Measurements from ENCODE around the gene POC1B.
"Not testable (repeated sequence)": the region's sequence is repeated elsewhere in the genome, so short reads cannot be mapped to it uniquely, and the experiment has no call there.

The POC1B gene

DNA sequence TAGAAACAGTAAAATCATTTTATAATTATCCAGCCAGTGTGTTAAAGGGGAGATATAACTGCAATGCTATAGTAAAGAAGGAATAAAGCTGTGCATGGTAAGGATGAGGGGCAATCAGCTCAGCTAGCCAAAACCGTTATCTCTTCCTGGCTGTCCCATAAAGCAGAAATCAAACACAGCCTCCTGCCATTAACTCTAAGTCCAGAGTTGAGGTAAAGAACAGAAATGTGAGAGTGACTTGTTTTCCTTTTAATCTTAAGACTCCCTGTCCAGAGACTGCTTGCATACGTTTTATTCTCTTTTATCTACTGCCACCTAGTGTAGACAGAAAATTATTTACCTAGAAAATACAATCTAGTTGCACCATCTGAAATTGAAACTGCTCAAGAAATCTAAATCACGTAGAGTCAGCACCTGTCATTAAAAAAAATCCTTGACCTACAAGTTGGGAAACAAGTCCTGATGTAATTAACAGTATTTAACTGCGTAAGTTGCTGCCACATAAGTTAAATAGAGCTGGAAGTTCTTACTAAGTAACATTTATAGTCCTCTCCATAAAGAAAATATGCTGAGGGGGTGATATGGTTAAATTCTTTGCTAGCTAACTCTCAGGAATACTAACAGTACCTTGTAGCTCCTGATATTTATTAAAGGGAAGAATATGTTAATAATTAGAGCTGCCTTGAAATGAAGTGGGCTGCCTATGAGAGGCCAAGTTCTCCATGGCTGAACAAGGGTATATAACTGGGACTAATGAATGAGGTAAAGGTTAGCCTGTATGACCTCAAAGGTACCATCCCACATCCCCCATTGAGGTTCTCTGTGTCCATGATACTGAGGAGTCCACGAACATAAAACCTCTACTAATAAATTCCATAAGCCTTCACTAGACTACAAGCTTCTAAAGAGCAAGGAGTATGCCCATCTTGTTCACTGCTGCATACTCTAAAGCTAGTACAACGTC, 63.9 kb downstream of the POC1B start:
- peak; percentile 66 for DNase-seq

DNA sequence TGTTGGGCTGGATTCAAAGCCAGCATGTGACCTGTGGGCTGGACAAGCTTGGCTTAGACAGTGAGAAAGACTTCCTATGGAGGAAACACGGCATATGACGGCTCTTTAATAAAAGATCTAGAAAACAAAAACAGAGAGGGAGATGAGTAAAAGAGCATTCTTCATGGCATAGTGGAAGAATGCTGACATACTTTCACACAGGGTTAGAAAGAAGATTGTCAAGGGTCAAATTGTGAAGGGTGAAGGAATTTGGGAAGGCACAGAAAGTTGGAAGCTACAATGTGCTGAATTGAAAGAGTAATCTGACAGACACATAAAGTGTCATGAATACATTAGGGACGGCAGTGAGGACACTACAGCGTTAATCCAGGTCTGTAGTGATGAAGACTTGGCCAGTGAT, 64.7 kb downstream of the POC1B start:
- DNase-seq = no peak

DNA sequence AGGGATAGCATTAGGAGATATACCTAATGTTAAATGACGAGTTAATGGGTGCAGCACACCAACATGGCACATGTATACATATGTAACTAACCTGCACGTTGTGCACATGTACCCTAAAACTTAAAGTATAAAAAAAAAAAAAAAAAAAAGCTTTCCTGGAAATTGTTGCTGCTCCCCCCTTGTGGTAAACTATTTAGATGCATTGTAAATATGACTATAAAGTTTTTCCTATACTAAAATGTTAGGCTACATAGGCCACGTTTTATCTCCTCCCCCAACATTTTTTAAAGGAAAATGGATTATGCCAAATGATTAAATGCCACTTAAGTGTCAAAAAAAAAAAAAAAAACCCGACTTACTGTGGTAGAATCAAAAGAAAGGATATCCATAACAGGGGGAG, 66.6 kb downstream of the POC1B start:
- not testable (repeated sequence) for DNase-seq

DNA sequence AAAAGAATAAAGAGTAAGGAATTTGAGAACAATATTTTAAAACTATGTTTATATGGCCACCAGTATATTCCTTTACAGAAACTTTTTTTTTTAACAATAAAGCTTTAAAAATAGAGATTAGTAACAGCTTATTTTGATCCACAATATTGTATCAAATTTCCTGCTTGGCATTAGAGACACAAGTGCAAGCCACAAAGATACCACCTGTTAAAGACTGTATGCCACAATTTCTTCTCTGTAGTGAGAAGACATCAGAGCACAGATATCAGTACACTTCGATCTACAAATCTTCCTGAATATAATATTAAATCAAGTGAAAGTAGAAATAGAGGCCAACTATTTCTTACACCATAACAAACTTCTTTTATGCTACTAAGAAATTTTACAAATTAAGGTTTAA, 69.3 kb downstream of the POC1B start:
- DNase-seq = no peak

DNA sequence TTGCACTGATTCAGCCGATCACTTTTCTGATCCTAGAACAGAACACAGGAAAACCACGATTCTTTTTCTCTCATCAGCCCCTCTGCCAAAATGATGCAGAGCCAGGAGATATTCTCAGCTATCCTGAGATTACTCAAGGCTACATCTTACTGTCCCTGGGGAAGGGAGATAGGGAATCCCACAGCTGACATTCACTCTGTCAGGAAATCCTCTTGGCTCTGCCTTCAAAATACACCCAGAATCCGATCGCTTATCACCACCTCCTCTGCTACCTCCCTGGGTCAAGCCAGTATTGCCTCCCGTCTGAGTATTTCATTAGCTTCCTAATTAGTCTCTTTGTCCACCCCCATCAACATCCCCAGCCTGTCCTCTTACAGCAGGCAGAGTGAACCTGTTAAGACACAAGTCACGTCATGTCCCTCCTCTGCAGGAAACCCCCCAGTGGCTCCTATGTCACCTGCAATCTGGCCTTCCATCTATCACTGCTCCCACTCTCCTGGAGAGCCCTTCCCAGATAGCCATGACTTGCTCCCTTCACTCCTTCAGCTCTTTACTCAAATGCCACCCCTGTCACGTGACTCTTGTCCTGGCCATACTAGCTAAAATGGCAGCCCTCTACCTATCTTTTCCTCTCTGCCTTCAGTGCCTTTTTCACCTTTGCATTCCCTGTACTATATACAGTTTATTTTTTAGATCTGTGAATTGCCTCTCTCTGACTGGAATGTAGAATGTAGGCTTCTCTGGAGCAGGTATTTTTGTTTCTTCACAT, 71.6 kb downstream of the POC1B start:
- peak; percentile 32 for DNase-seq

DNA sequence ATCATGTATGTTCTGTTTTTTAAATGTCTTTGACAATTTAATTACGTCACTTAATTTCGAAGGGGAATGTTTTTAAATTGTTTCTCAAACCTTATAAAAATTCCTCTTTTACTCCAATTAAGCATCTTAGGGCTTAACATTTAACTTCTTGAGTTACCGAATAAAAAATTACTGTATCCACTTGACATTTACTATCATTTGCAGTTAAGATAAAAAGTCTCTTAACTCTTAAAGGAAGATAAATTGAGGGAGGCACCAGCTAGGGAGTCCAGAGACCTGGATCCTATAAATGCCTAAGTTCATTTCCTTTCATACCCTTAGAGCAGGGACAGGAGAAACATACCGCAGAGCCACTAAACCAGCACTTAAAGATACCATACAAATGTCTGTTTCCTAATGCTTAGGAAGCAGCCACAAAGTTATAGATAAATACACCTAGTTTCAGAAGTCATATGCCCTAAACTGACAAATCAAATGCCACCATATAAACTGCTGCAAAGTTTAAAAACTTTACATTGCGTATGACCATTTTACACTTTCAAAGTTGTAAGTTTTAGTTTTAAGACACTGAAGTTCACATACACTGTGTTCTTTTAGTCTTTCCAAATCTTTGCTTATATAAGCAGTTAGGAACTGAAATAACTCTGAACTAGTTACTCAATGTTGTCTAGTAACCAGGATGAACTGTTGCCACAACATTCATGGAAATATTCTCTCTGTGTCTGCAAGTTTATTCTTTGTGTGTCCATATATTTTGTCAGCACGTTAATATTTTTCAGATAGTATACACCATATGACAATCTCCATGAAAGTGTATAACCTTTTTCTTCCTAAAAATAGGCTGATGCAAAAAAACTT, 72.5 kb downstream of the POC1B start:
- DNase-seq = peak; percentile 34

DNA sequence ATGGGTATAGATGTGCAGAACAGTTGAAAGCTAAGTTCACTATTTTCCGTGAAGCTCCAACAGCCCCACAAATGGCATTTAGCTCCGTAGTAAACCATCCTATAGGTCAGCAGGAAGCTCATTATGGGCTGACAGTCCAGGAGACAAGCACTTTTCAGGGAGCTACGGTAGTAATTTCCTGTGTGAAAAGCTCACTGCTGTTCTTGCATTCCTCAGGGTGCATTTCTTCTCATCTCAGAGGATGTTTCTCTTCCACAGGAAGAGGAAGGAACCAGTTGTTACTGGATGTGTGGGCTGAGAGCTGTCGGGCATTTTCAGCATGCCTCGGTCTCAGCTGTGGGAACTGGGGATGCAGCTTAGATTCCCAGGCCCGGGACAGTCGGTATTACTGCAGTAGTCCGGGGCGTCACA, 74.0 kb downstream of the POC1B start:
- peak; percentile 71 for DNase-seq

DNA sequence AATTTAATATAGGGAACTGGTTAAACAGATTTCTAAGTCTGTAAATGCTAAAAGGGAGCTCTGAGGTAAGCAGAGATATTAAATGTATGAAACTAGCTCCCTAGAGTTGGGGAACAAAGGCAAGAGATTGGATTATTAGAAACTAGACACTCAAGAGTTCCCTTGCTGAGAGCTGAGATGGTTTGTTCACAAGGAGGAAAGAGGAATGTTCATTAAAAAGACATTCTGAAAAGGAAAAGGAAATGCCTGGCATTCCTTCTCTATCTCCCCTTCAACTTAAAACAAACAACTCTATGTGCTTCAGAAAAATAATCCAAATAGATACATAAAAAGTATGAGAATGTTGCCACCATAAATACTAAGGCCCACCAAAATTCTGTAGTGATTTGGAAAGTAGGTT, 74.9 kb downstream of the POC1B start:
- DNase-seq = peak; percentile 75

DNA sequence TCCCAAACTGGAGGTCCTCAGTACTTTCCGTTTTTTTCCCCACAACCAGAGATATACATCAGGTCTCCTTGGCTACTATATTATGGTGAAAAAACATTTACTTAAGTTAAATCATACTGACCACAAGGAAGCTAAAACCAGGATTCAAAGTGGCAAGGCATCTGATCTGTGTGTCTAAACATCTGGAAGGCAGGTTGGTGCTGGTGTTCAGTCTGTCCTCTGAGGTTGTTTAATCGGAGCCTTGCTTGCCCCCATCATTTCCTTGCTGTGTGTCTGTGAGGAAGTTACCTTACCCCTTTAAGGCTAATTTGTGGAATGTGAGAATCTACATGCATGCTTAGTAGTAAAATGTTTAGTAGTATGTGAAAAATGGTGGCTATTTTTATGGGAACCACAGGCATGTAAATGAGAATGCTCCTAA, 76.9 kb downstream of the POC1B start:
- peak; percentile 59 for DNase-seq

DNA sequence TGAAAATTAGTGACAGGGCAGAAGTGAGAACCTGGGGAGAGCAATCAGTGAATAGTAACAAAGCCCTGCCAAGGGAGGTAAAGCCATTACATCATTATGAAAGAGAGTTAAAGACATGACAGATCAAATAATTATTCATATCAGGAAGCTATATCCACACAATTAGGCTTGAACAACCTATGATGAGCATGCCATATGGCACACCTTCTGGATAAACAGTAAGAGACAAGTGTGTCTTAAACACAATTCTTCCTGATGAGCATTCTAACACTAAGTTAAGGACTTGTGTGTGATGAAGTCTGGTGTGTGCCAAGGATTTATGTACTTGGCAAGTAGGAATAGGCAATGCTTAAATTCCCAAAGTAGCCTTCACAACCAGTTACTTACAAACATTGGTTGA, 77.3 kb downstream of the POC1B start:
- DNase-seq = no peak

DNA sequence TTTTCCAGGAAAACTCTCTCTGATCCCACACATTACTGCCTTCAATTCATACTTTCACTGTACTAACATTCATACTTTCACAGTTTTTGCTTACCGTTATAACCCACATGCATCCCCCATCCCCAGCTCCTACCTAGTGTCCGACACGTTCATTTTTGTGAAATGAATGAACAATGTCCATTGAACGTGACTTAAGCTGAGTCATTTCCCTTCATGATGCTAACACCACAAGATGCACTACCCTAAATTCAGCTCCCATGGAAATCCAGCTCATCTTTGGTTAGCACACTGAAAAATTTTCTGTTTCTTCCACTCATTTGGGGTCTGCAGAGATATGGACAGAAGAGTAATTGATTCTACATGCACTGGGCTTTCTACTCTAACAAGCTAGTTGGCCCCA, 85.9 kb downstream of the POC1B start:
- DNase-seq = peak; percentile 50

DNA sequence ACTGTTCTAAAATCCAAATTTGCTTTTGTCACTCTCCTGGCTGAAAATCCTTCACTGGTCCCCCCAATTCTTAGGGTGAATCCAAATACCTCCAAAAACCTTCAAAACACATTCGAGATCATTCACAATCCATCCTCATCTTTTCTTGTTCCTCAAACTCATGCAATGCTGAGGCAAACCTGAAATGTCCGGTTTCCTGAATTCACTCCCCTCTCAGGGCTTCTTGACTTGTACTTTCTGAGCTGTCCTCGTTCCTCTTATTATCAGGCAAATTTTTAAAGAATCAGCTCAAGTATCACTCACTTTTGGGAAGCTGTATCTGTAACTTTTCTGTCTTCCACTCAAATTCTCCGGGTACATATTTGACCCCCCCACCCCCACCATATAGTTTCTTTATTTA, 88.6 kb downstream of the POC1B start:
- DNase-seq = no peak

DNA sequence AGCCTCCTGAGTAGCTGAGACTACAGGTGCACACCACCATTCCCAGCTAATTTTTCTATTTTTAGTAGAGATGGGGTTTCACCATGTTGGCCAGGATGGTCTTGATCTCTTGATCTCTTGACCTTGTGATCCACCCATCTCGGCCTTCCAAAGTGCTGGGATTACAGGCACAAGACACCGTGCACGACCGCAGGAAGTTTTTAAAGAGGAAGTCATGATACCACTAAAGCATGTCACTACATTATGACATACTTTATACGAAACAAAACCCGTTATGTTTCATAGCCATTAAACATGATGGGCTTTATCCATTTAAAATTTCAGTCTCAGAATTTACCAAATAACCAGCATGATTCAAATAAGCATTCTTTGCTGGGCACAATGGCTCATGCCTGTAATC, 89.8 kb downstream of the POC1B start:
- no peak for DNase-seq

DNA sequence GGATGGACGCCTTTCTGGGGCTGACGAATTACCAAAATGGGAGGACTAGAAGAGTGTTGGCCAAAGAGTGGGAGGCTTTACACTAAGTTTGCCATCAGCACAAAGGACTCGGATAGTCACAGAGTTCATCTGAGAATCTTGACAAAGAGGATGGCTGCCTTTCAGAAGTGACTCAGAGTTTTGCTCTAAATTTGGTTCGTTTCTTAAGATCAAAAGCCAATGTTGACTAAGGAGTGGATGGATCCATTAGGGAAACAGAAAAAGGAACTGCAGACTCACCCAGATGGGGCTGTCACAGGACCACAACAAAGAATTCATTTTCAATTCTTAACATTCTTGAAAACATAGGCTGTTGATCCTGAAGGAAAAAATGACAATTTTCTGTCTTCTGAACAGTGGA, 92.2 kb downstream of the POC1B start:
- DNase-seq = peak; percentile 23

DNA sequence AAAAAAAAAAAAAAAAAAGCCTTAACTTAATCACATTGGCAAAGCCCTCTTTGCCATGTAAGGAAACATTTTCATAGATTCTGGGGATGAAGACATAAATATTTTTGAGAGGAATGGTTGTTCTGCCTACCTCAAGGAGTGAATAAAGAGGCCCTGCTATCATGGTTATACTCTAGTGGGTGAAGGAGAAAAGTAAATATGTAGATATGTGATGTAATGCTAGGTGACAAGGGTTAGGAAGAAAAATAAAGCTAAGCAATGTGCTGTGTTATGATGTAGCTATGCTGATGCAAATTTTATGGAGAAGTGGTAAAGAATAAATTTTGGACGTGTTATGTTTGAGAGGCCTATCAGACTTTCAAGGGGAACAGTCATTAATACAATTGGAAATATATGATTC, 93.5 kb downstream of the POC1B start:
- no peak for DNase-seq

DNA sequence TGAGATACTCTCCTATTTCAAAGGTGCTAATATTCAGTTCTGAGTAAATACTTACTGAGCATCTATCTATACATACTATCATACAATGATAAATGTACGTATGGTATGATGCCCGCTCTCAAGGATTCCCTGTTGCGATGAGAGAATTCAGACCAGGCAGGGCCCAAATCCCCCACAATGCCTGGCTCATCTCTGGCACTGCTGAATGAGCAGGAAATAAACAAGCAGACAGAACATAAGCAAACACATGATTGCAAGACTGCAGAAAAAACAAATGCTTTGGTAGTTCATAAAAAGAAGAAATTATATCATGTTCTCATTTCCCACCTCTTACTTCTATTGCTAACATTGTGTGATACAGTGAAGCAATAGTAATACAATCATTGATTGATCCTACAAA, 96.3 kb downstream of the POC1B start:
- DNase-seq = no peak

DNA sequence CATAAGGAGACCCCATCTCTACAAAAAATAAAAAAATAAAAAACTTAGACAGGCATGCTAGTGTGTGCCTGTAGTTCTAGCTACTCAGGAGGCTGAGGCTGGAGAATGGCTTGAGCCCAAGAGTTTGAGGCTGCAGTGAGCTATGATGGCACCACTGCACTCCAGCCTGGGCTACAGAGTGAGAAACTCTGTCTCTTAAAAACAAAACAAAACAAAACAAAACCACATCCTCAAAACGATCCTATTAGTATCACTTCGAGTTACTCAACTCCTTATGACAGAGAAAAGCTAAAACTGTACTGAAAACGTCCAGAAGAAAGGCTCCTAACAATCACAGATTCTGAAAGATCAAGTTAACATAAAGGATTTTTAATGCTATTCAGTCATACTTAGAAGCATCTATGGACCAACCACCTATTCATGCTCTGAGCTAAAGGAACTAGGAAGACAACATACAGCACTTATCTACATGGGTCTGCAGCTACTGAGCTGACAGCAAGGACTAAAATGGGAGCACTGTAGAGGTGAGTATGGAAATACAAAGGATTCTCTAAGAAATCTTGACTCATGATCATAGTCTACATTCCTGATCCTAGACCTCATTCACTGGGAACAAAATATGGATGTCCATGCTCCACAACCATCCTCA, 98.2 kb downstream of the POC1B start:
- DNase-seq = no peak

DNA sequence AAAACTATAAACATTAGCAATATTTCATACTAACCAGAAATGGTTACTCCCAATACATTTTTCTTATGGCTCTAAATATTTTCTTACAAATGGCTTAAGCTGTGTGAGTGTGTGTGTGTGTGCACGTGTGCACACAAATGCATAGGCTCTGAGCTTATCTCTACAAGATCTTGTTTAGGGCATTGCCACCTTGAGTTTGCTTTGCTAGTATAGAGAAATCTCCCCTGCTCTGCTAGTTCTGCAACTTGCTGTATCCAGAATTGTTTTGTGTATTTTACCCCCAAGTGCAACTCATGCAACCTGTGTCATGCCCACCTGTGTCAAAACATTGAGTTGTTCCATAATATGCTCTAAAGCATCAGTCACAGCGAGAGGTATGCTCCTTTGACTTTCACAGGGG, 101.0 kb downstream of the POC1B start:
- no peak for DNase-seq

DNA sequence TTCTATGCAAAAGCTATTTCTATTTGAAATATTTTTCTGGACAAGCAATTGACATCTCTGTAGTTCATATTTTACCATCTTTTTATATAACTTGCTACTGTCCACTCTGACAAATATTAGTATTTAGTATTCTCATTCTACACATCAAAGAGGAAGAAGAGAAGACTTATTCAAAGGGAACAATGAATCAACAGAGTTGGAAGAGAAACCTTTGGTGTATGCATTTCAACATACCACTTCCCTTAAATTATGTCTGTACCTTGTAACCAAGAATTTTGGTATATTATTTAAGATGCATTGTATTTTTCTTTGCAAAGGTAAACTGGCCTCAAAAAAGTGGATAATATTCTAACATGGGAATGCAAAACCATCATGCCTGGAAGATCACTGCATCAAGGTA, 101.5 kb downstream of the POC1B start:
- DNase-seq = no peak

DNA sequence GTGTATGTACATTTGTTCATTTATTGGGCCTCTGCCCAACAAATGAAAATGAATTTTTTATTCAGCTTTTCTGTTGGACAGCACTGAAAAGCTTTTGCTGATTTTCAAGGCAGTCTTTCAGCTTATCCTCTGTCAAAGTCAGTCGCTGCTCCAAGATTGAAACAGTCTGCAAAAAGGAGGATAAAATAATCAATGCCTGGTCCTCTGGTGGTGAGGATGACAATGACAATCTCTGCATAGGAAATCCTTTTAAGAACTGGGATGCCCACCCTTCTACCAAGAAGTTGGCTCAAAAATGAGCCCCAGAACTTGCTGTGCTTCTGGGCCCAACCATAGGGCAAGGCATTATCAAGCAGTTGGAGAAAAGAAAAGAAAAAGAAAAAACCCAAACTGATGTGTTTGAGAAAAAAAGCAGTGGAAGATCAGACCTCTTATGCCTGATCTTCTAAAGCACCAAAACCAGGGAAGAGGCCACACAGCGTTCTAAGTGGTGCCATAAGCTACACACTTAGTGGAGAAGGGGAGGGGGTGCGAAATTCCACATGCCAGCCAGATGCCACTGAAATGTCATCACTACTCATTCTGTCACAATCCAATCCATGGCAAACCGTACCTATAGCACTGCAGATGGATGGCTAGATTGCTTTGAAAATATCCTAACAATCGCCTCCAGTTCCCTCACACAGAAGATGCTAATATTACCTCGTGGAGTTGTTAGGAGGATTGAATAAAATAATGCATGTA, 104.6 kb downstream of the POC1B start:
- no peak for DNase-seq

DNA sequence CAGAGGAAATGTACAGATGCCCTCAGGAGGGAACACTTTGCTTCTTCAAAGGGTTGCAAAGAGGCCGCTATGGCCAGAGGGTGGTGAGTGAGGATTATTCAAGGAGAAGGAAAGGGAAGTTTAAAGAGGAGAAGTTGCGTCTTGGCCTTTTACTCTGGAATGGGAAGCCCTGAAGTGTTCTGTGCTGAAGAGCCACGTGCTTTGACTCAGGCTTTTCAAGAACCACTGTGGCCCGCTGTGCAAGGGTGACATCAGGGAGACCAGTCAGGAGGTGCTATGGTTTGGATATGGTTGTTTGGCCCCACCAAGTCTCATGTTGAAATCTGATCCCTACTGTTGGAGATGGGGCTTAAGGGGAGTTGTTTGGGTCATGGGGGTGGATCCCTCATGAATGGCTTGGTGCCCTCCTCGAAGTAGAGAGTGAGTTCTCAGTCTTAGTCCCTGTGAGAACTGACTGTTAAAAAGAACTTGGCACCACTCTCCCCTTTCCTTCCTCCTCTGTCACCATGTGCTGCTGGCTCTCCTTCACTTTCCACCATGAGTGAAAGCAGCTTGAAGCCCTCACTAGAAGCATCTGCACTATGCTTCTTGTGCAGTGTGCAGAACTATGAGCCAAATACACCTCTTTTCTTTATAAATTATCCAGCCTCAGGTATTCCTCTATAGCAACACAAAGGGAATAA, 107.5 kb downstream of the POC1B start:
- DNase-seq = no peak

Measured in fibroblast of upper back skin (primary cell).